K562 (cell line): ENCODE data around the gene IGFALS. TPM values are rescaled to one million over a fixed set of nuclear protein-coding genes. Genes with fewer than 3 reads are reported as not detected.

Source experiments
- ATAC-seq: fragments of 200-7000 bp; cut with Tn5 transposase; 3 replicates; pipeline ENCODE4 v1.9.1; 2020; ENCODE audit warnings: moderate library complexity
- BruUV-seq: library from RNA; stranded (reverse); fragments of 400-500 nt; replicated peaks from 2 replicates; lab custom pipeline; 2021; lab: Mats Ljungman, UMichigan
- CTCF ChIA-PET: fragments of 300-600 bp; formaldehyde crosslinking; extraction: SDS; loops from one replicate; lab custom pipeline; 2021; ENCODE audit warnings: low intra/inter-chr PET ratio; lab: Yijun Ruan, JAX
- POLR2A ChIA-PET: fragments of 300-600, 350-650 bp; sonication (Branson Sonifier 250); formaldehyde crosslinking; extraction: SDS; loops from one replicate; lab custom pipeline; 2021; ENCODE audit warnings: antibody characterized with exemption, inconsistent platforms; lab: Yijun Ruan, JAX
- DNase-seq, 4 experiments: peaks; one replicate each; pipeline versions ENCODE4 v3.0.0 to v3.0.0-alpha.2; 2011 to 2018; ENCODE audit warnings: low spot score in 3 of 4, mixed read lengths in 3 of 4; ENCODE audit errors: extremely low read depth in 1 of 4
- FAIRE-seq: peaks from 2 replicates; lab custom pipeline; 2011; peaks lifted over from hg19 to GRCh38; lab: Jason Lieb, UNC
- H2AFZ ChIP-seq: 2 replicates; pipeline ENCODE4 v1.6.0; 2011; ENCODE audit warnings: low read depth, low read length, control low read depth, inconsistent platforms
- H3K27ac ChIP-seq: fragments of 200-600 bp; 3 replicates; pipeline ENCODE4 v1.8.0; 2011; ENCODE audit warnings: low read depth, mild to moderate bottlenecking, control low read depth, inconsistent platforms, low read length, moderate library complexity, mixed read lengths; ENCODE audit errors: extremely low read depth
- H3K27me3 ChIP-seq, 2 experiments: fragments of 300-600 bp in 1 of 2; 2 replicates in 1 of 2; 3 replicates in 1 of 2; pipeline versions ENCODE4 v1.6.0 to v1.8.0; 2011; ENCODE audit warnings: inconsistent platforms in 2 of 2, low read length in 2 of 2, mild to moderate bottlenecking in 1 of 2, mixed read lengths in 1 of 2, moderate library complexity in 1 of 2; ENCODE audit not compliant: control insufficient read depth in 2 of 2, insufficient read depth in 2 of 2
- H3K36me3 ChIP-seq: fragments of 300-600 bp; 3 replicates; pipeline ENCODE4 v1.8.0; 2011; ENCODE audit warnings: mild to moderate bottlenecking, low read length, inconsistent platforms; ENCODE audit not compliant: control insufficient read depth, insufficient read depth
- H3K4me1 ChIP-seq, 2 experiments: fragments of 200-600 bp in 1 of 2; replicated peaks in 1 of 2; 2 replicates in 1 of 2; 3 replicates in 1 of 2; pipeline versions ENCODE4 v1.5.1 to v1.8.0; 2011; ENCODE audit warnings: inconsistent platforms in 2 of 2, low read length in 2 of 2, mild to moderate bottlenecking in 1 of 2, mixed read lengths in 1 of 2, moderate library complexity in 1 of 2; ENCODE audit not compliant: control insufficient read depth in 2 of 2, insufficient read depth in 2 of 2
- H3K4me2 ChIP-seq: 2 replicates; pipeline ENCODE4 v1.6.1; 2011; ENCODE audit warnings: low read length, control low read depth, inconsistent platforms, mixed read lengths; ENCODE audit not compliant: insufficient read depth
- H3K4me3 ChIP-seq: fragments of 200-600 bp; sonication (generic), shearing (Covaris generic); 2 replicates; pipeline ENCODE4 v1.5.1; 2016; ENCODE audit warnings: control low read depth, inconsistent platforms
- H3K79me2 ChIP-seq: fragments of 200-600 bp; 3 replicates; pipeline ENCODE4 v1.8.0; 2011; ENCODE audit warnings: low read length, inconsistent platforms; ENCODE audit not compliant: control insufficient read depth, insufficient read depth
- H3K9ac ChIP-seq, 2 experiments: 2 replicates each; pipeline versions ENCODE4 v1.6.0 to v1.6.1; 2011; ENCODE audit warnings: low read depth in 2 of 2, low read length in 2 of 2, control low read depth in 1 of 2, inconsistent platforms in 1 of 2, mild to moderate bottlenecking in 1 of 2, mixed read lengths in 1 of 2; ENCODE audit not compliant: insufficient read depth in 1 of 2
- H3K9me1 ChIP-seq: one replicate; pipeline ENCODE4 v1.6.0; 2011; ENCODE audit warnings: inconsistent platforms, mild to moderate bottlenecking, low read length, moderate library complexity; ENCODE audit not compliant: control insufficient read depth, insufficient read depth
- H3K9me3 ChIP-seq: replicated peaks from 2 replicates; pipeline ENCODE4 v1.5.1; 2011; ENCODE audit warnings: low read depth, low read length, inconsistent platforms; ENCODE audit not compliant: control insufficient read depth, insufficient read depth
- H4K20me1 ChIP-seq: replicated peaks from 2 replicates; pipeline ENCODE4 v1.6.1; 2011; ENCODE audit warnings: low read length, inconsistent platforms, mixed read lengths; ENCODE audit not compliant: control insufficient read depth, insufficient read depth
- DDX20 ChIP-seq: fragments of 450-650 bp; IDR thresholded peaks from 2 replicates; pipeline ENCODE4 v1.6.1; 2016; ENCODE audit warnings: missing genetic modification characterization, low read depth, mild to moderate bottlenecking, missing compliant biosample characterization, moderate library complexity
- DMBX1 ChIP-seq: fragments of 250-450 bp; sonication (Bioruptor Pico); IDR thresholded peaks from 2 replicates; pipeline ENCODE4 v1.8.0; 2022; ENCODE audit warnings: inconsistent platforms, mild to moderate bottlenecking, moderate library complexity, borderline replicate concordance
- ETS2 ChIP-seq: IDR thresholded peaks from 2 replicates; pipeline ENCODE4 v1.6.1; 2016; ENCODE audit warnings: borderline replicate concordance, missing genetic modification characterization, mild to moderate bottlenecking, moderate library complexity, missing compliant biosample characterization; ENCODE audit not compliant: poor library complexity, severe bottlenecking
- FUS ChIP-seq: fragments of 200-400 bp; formaldehyde crosslinking; optimal IDR thresholded peaks from 2 replicates; pipeline ENCODE3; 2017; ENCODE audit warnings: low read depth, low read length
- HNRNPH1 ChIP-seq: fragments of 200-400 bp; formaldehyde crosslinking; optimal IDR thresholded peaks from 2 replicates; pipeline ENCODE3; 2017; ENCODE audit warnings: low read depth, mild to moderate bottlenecking, low read length, moderate library complexity
- KDM5B ChIP-seq: fragments of 200-600 bp; sonication (generic); IDR thresholded peaks from 2 replicates; pipeline ENCODE4 v1.6.1; 2012; ENCODE audit warnings: low read depth, mild to moderate bottlenecking, moderate library complexity, low read length, control low read depth, inconsistent platforms; ENCODE audit not compliant: insufficient replicate concordance
- NFYB ChIP-seq: IDR thresholded peaks from 2 replicates; pipeline ENCODE4 v1.6.1; 2011; ENCODE audit warnings: mild to moderate bottlenecking, moderate library complexity; ENCODE audit not compliant: insufficient read length; ENCODE audit errors: extremely low read depth
- PCBP1 ChIP-seq: fragments of 200-400 bp; formaldehyde crosslinking; IDR thresholded peaks from 2 replicates; pipeline ENCODE4 v1.6.1; 2018; ENCODE audit warnings: mild to moderate bottlenecking, low read depth, low read length; ENCODE audit not compliant: poor library complexity, severe bottlenecking
- SMAD4 ChIP-seq: fragments of 250-450 bp; sonication (Bioruptor Pico); conservative IDR thresholded peaks from 2 replicates; pipeline ENCODE4 v1.8.0; 2021; ENCODE audit warnings: inconsistent platforms, mild to moderate bottlenecking, moderate library complexity
- SNIP1 ChIP-seq: fragments of 450-650 bp; IDR thresholded peaks from 2 replicates; pipeline ENCODE4 v1.7.1; 2017; ENCODE audit warnings: low read depth, mild to moderate bottlenecking
- ZKSCAN1 ChIP-seq: fragments of 150-350 bp; IDR thresholded peaks from 2 replicates; pipeline ENCODE4 v1.6.1; 2016; ENCODE audit warnings: low read depth, low read length
- ZNF24 ChIP-seq: fragments of 450-650 bp; IDR thresholded peaks from 2 replicates; pipeline ENCODE4 v1.6.1; 2016
- WGBS: fragments of 100-300 bp; shearing (Covaris generic); methylation state at CpG from one replicate; pipeline ENCODE4 v1.1.6; 2016; ENCODE audit warnings: low coverage, mixed read lengths; ENCODE audit not compliant: insufficient coverage; ENCODE audit errors: missing lambda C conversion rate; 5-methylcytosine and 5-hydroxymethylcytosine counted together
- in situ Hi-C: fragments of 300-500 bp; cut with MboI; formaldehyde crosslinking; loops from 4 replicates; pipeline ENCODE4 v1.15.0; 2018; ENCODE audit warnings: inconsistent platforms, mixed read lengths
- intact Hi-C: fragments of 100-400 bp; cut with micrococcal nuclease; formaldehyde crosslinking; loops from 2 replicates; pipeline ENCODE4 v1.14.2; 2022
- polyA plus RNA-seq, 8 experiments: library from polyadenylated mRNA; depleted of rRNA in 4 of 8; stranded (reverse) in 5 of 8; unstranded in 3 of 8; fragments of >200 nt; fragmentation: Nextera tagmentation in 2 of 8; fragmentation: Illumina TruSeq in 1 of 8; extraction: Ambion mirVana in 2 of 8; extraction: Trizol in 1 of 8; gene quantifications; 2 replicates each; pipeline versions ENCODE4 v1.2.1 to v1.2.3, GENCODE V29; 2011 to 2014; ENCODE audit warnings: inconsistent platforms in 1 of 8, missing spikeins in 1 of 8
- total RNA-seq, 7 experiments: library from RNA; depleted of rRNA in 6 of 7; stranded (reverse); fragments of >200 nt in 6 of 7; fragmentation: Illumina TruSeq in 2 of 7; extraction: Trizol in 2 of 7; gene quantifications; 2 replicates each; pipeline versions ENCODE4 v1.2.1 to v1.2.3, GENCODE V29; 2011 to 2021; ENCODE audit warnings: low replicate concordance in 1 of 7
- TF ChIP-seq, protein P1 (sequence below): fragments of 450-650 bp; IDR thresholded peaks from one replicate; pipeline ENCODE4 v1.6.1; 2018; ENCODE audit warnings: mild to moderate bottlenecking, moderate library complexity; ENCODE audit not compliant: partially characterized antibody
- TF ChIP-seq, protein P2 (sequence below): fragments of 450-650 bp; formaldehyde crosslinking; conservative IDR thresholded peaks from 2 replicates; pipeline ENCODE4 v1.4.0; 2022; ENCODE audit warnings: mild to moderate bottlenecking, missing genetic modification characterization
- TF ChIP-seq, protein P3 (sequence below): sonication (generic); formaldehyde crosslinking; IDR thresholded peaks from 2 replicates; pipeline ENCODE4 v1.8.0; 2022; ENCODE audit warnings: mild to moderate bottlenecking, missing genetic modification reagents, borderline replicate concordance

Gene IGFALS
- total and polyA plus RNA-seq, 9 of the 15 experiments (the other 6 are each of a cell fraction or from before 2014, with no cell fraction given): not detected

DNA sequence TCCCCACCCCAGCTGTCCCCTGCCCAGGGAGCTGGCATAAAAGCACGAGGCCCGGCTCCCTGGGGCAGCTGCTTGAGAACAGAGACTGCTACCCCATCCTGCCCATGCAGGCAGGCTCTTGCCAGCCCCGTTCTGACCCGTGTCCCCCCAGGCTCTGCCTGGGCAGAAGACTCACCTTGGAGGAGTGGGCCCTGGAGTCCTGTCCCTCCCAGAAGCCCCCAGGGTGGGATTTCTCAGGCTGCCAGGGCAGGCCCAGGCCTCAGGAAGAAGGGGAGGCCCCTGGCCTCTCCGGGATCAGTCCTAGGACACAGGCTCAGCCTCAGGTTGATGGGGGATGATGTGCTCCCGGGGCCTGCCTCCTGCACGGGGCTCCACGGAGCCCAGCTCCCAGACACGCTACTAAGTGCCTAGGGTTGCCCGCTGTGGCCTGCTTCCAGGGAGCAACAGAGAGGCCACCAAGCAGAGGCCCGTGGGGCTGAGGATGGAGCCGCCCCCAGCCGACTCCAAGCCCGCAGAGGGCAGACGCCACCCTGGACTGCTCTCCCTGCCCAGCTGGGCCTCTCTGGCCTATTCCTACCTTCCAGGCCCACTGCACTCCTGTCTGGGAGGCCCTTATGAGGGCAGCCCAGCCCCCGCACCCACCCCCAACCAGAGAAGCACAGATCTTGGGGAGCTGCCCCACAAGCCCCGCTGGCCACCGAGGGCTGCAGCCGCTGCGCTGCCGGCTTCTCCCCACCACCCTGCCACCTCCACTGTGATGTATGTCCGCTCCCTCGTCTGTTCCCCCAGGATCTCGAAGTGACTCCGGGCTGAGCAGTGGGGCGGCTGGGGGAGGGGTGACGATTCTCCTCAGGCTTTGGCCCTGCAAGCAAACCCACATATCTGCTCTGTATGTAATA, 23.9 kb downstream of the IGFALS start:
- no peaks in the 10 kb centered on the region for H3K9me3 ChIP-seq
- ChIA-PET CTCF (no interaction called here), POLR2A (interaction anchor here (0.6 to 4.3 kb wide), 9 partner anchors 10 to 385 kb away, joined by 3 to 35 read pairs (median 4); partner anchors contain the start of genes NUBP2, RPS2, SPSB3 and TRAF7)
- 0 out of 2 replicates have a peak overlapping the region, but pooled peaks have one; percentile 96 for H3K4me3 ChIP-seq
- FAIRE-seq (no peak), ATAC-seq (no peak), DNase-seq (no peak)
- H2AFZ ChIP-seq: no peak overlapping the region
- H3K36me3 ChIP-seq: peaks cover 69% of the 10 kb centered on the region; the same call in 2 of the 3 replicates
- no peak overlapping the region for H3K27ac ChIP-seq
- H3K4me2 ChIP-seq: peak overlapping the region; percentile 98
- H3K4me1 ChIP-seq: peaks cover 20 to 94% of the 10 kb centered on the region in 2 experiments; a peak in 4 of 5 replicates
- no peaks in the 10 kb centered on the region for H3K9me1 ChIP-seq
- peak overlapping the region in 1 of 2 experiments; percentile 93; a peak in 2 of 4 replicates for H3K9ac ChIP-seq
- in situ Hi-C loops (no loop called here), intact Hi-C loops (no loop called here)
- peaks cover 47% of the 10 kb centered on the region for H3K79me2 ChIP-seq
- no peaks in the 10 kb centered on the region for H3K27me3 ChIP-seq
- BruUV-seq: no TSS peak
- peaks cover 8% of the 10 kb centered on the region; the same call in 1 of the 2 replicates for H4K20me1 ChIP-seq
- 85% methylated on average over 19 of the region's 27 CpGs for WGBS
- no peak for TF ChIP-seq DMBX1 (CRISPR knock-in tag)
- TF ChIP-seq SNIP1: no peak
- TF ChIP-seq ZNF24: no peak
- TF ChIP-seq, protein P1, sequence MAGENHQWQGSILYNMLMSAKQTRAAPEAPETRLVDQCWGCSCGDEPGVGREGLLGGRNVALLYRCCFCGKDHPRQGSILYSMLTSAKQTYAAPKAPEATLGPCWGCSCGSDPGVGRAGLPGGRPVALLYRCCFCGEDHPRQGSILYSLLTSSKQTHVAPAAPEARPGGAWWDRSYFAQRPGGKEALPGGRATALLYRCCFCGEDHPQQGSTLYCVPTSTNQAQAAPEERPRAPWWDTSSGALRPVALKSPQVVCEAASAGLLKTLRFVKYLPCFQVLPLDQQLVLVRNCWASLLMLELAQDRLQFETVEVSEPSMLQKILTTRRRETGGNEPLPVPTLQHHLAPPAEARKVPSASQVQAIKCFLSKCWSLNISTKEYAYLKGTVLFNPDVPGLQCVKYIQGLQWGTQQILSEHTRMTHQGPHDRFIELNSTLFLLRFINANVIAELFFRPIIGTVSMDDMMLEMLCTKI: no peak
- TF ChIP-seq ETS2 (tag): no peak
- TF ChIP-seq FUS: no peak
- TF ChIP-seq SMAD4 (CRISPR knock-in tag): no peak
- no peak for TF ChIP-seq HNRNPH1
- TF ChIP-seq, protein P2, sequence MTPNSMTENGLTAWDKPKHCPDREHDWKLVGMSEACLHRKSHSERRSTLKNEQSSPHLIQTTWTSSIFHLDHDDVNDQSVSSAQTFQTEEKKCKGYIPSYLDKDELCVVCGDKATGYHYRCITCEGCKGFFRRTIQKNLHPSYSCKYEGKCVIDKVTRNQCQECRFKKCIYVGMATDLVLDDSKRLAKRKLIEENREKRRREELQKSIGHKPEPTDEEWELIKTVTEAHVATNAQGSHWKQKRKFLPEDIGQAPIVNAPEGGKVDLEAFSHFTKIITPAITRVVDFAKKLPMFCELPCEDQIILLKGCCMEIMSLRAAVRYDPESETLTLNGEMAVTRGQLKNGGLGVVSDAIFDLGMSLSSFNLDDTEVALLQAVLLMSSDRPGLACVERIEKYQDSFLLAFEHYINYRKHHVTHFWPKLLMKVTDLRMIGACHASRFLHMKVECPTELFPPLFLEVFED: no peak
- TF ChIP-seq PCBP1: no peak
- TF ChIP-seq, protein P3, sequence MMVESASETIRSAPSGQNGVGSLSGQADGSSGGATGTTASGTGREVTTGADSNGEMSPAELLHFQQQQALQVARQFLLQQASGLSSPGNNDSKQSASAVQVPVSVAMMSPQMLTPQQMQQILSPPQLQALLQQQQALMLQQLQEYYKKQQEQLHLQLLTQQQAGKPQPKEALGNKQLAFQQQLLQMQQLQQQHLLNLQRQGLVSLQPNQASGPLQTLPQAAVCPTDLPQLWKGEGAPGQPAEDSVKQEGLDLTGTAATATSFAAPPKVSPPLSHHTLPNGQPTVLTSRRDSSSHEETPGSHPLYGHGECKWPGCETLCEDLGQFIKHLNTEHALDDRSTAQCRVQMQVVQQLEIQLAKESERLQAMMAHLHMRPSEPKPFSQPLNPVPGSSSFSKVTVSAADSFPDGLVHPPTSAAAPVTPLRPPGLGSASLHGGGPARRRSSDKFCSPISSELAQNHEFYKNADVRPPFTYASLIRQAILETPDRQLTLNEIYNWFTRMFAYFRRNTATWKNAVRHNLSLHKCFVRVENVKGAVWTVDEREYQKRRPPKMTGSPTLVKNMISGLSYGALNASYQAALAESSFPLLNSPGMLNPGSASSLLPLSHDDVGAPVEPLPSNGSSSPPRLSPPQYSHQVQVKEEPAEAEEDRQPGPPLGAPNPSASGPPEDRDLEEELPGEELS (CRISPR knock-in tag): no peak
- peak; percentile 40 for TF ChIP-seq KDM5B
- TF ChIP-seq DDX20: no peak
- TF ChIP-seq NFYB: no peak
- TF ChIP-seq ZKSCAN1: no peak
